SJSA1 (cell line): ENCODE measurements around the gene ATP5F1E. TPM values are rescaled to one million over a fixed set of nuclear protein-coding genes. Genes with fewer than 3 reads are reported as not detected.
"Not testable (repeated sequence)": the region's sequence is repeated elsewhere in the genome, so short reads cannot be mapped to it uniquely, and the experiment has no call there.

Experiments used
- DNase-seq, 2 experiments: peaks; one replicate each; pipeline ENCODE4 v3.0.0-alpha.2; 2015 to 2020; ENCODE audit warnings: low spot score in 2 of 2, low read depth in 1 of 2
- H3K27ac ChIP-seq: fragments of 250-450 bp; sonication (Bioruptor Pico); 2 replicates; pipeline ENCODE4 v1.5.1; 2020; ENCODE audit warnings: mild to moderate bottlenecking, moderate library complexity
- H3K27me3 ChIP-seq: fragments of 250-450 bp; sonication (Bioruptor Pico); replicated peaks from 2 replicates; pipeline ENCODE4 v1.5.1; 2020; ENCODE audit warnings: mild to moderate bottlenecking, moderate library complexity
- H3K36me3 ChIP-seq: fragments of 250-450 bp; sonication (Bioruptor Pico); 2 replicates; pipeline ENCODE4 v1.5.1; 2020; ENCODE audit warnings: mild to moderate bottlenecking
- H3K4me1 ChIP-seq: fragments of 250-450 bp; sonication (Bioruptor Pico); replicated peaks from 2 replicates; pipeline ENCODE4 v1.6.1; 2021; ENCODE audit warnings: mild to moderate bottlenecking
- H3K4me3 ChIP-seq: fragments of 250-450 bp; sonication (Bioruptor Pico); 2 replicates; pipeline ENCODE4 v1.5.1; 2020; ENCODE audit warnings: mild to moderate bottlenecking
- H3K9me3 ChIP-seq: fragments of 250-450 bp; sonication (Bioruptor Pico); replicated peaks from 2 replicates; pipeline ENCODE4 v1.5.1; 2020; ENCODE audit warnings: mild to moderate bottlenecking
- total RNA-seq: library from RNA; depleted of rRNA; stranded (reverse); fragments of >200 nt; shearing (Covaris generic); gene quantifications from 2 replicates; pipeline ENCODE4 v1.2.3, GENCODE V29; 2014

ATP5F1E gene
- total RNA-seq, 1 experiment from 2014 or later = 47.4 TPM

DNA sequence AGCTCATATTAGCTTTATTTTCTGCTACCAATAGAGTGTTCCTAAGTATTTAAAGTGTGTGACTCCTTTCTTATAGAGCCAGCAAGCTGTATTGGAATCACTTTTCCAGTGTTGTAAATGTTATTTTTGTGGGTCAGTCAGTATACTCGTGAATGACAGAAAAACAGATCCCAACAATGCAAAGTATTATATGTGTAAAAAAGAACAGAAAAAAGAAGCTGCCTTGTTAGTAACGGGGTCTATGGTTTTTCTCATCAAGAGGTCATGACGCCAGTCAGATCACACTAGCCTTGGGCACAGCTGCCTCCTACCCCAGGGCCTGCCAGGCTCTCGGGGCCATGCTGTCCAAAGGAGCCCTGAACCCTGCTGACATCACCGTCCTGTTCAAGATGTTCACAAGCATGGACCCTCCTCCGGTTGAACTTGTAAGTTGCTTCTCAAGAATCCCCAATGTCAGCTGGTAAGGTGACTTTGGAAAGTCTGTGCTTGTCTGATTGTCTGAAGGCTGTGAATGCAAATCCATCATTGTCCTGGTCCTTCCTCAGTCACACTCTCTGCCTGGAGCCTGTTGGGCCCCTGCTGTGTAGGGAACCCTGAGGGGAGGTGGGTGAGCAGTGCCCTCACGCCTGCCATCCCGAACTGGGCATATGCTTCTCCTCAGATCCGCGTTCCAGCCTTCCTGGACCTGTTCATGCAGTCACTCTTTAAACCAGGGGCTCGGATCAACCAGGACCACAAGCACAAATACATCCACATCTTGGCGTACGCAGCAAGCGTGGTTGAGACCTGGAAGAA is 41.3 kb downstream of the ATP5F1E start:
- Histone ChIP-seq H3K27me3 (no peaks in the 10 kb centered on the region), H3K4me3 (no peak overlapping the region), H3K9me3 (no peaks in the 10 kb centered on the region), H3K27ac (no peak overlapping the region), H3K36me3 (peaks cover 95% of the 10 kb centered on the region), H3K4me1 (no peaks in the 10 kb centered on the region)
- no peak for DNase-seq

DNA sequence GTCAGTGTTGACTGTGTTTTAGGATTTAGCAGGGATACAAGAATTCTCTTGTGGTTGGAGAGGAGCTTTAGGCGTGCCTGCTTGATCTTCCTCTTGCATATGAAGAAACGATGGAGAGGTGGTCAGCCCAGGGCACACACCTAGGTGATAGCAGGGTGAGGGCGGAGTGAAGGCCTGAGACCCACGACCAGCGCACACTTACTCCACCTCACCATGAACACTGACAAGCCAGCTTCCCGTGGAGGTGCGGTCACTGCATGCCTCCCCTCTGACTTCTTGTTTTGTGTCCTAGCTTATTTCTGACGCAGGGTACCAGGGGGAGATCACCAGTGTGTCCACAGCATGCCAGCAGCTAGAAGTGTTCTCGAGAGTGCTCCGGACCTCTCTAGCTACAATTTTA is 42.9 kb downstream of the ATP5F1E start:
- Histone ChIP-seq H3K27ac (no peak overlapping the region), H3K36me3 (peaks cover 84% of the 10 kb centered on the region), H3K27me3 (no peaks in the 10 kb centered on the region), H3K4me3 (no peak overlapping the region), H3K4me1 (no peaks in the 10 kb centered on the region), H3K9me3 (no peaks in the 10 kb centered on the region)
- DNase-seq = no peak

DNA sequence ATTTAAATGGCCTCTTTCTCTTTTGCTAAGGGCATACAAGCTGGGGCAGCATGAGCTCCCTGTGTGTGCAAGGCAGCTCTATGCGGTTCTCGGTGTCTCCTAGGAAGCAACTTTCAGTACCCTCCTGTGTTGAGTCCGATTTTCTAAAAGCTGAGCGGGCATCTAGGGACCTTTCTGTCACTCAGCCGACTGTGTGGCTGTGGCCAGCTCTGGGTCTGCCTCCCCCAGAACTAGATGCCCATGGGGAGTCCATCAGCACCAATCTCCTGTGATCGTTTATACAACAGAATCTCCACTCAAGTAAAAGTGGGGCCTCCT is 43.6 kb downstream of the ATP5F1E start:
- no peak for DNase-seq
- Histone ChIP-seq H3K27me3 (no peaks in the 10 kb centered on the region), H3K4me3 (no peak overlapping the region), H3K27ac (no peak overlapping the region), H3K36me3 (peaks cover 80% of the 10 kb centered on the region), H3K9me3 (no peaks in the 10 kb centered on the region), H3K4me1 (no peaks in the 10 kb centered on the region)

DNA sequence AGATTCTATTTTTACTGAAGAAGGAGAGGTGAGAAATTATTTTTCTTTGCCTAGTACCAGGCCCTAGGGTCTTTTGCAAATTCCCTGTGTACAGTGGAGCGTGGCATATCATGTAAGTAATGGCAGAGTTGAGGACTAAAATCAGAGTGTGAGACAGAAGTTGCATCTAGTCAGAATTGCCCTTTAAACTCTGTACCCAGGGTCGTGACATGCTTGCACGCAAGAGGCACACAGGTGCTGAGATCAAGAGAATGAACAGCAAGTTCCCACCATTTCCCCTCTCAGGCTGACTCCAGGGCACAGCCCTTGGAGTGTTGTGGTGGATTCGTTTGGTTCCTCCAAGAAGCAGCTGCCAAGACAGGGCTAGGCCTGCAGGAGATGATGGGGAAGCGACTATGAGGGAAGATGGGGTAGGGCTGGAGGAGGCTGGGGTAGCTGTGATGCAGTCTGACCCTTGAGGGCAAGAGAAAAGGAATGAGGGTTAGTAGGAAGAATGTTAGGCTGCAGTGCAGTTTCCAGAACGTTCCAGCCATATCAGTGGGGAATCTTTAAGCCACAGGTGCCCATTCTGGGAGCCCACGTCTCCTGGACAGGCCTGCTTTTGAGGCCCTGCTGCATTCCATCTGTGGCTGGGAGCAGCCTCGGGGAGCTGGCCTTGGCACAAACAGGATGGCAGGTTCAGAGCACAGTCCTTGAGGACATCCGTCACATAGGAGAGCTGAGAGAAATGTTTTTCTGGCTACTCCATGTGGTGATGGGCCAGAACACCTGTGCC is 44.2 kb downstream of the ATP5F1E start:
- H3K4me3 ChIP-seq = no peak overlapping the region
- DNase-seq = no peak

DNA sequence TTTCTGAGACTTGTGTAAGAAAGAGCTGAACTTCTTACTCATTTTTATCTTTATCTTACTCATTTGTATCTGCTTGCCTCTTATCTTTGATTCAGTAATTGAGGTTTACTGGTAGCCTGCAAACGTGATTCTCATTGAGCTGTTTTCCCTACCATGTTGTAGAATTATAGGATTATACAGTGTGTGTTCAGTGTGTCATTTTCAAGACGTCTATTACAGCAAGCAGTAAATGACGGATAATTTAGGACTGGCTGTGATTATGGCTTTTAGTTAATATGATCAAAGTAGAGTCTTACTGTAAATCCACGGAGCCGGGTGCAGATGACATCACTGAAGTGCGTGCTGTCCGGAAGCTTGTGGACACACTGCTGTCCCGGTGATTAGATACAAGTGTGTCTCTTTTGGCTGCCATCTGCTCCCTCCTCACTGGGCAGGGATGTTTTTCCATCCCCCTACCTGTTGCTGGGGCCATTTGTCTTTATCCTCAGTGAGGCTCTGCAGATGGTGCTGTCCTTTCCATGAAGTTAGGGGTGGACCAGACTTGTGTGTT is 45.1 kb downstream of the ATP5F1E start:
- Histone ChIP-seq H3K27ac (no peak overlapping the region), H3K9me3 (no peaks in the 10 kb centered on the region)

More for the DNA sequence above, 44.2 kb downstream of the ATP5F1E start:
- peaks cover 75% of the 10 kb centered on the region for H3K36me3 ChIP-seq
- no peaks in the 10 kb centered on the region for H3K4me1 ChIP-seq
- no peak overlapping the region for H3K27ac ChIP-seq
- H3K27me3 ChIP-seq = no peaks in the 10 kb centered on the region
- H3K9me3 ChIP-seq = no peaks in the 10 kb centered on the region

DNA sequence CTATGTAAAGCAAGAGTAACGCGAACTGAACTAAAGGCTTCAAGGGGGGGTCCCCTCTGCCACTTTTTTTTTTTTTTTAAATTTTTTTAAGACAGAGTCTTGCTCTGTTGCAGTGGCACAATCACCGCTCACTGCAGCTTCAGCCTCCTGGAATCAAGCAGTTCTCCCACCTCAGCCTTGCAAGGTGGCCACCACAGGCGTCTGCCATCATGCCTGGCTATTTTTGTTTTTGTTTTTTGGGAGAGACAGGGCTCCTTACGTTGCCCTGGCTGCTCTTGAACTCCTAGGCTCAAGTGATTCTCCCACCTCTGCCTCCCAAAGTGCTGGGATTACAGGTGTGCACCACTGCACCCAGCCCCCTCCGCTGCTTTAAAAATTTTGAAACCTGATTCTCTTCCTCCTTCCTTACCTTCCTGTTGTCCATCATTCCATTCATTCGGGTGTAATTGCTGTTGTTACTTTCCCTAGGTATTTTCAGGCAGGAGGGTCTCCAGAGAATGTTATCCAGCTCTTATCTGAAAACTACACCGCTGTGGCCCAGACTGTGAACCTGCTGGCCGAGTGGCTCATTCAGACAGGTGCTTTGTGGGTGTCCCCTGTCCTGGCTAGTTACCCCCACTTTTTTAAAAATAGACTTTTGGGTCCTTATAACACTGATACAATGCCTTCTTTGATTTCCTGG is 45.7 kb downstream of the ATP5F1E start:
- peaks cover 67% of the 10 kb centered on the region for H3K36me3 ChIP-seq
- no peaks in the 10 kb centered on the region for H3K27me3 ChIP-seq
- H3K9me3 ChIP-seq = no peaks in the 10 kb centered on the region
- peaks cover 7% of the 10 kb centered on the region for H3K4me1 ChIP-seq
- no peak overlapping the region for H3K4me3 ChIP-seq
- no peak for DNase-seq
- H3K27ac ChIP-seq = no peak overlapping the region

More for the DNA sequence above, 45.1 kb downstream of the ATP5F1E start:
- Histone ChIP-seq H3K36me3 (peaks cover 73% of the 10 kb centered on the region), H3K27me3 (no peaks in the 10 kb centered on the region), H3K4me1 (peaks cover 7% of the 10 kb centered on the region), H3K4me3 (no peak overlapping the region)
- DNase-seq = no peak

DNA sequence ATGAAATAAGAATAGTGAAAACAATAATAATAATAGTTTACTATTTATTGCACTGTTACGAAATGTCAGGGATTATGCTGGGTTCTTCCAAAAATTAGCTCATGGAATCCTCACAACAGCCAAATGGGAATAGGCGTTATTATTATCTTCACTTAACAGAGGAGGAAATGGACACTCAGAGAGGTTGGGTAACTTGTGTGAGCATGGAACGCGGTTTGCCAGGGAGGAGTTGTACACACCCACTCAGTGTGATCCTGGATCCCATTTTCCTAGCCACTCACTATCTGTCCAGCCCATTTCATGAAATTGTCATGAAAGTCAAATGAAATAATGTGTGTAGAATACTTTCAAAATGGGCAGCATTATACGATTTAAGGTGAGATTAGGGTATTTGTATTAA is 46.5 kb downstream of the ATP5F1E start:
- Histone ChIP-seq H3K9me3 (no peaks in the 10 kb centered on the region; the same call in 1 of the 2 replicates), H3K36me3 (peaks cover 62% of the 10 kb centered on the region), H3K4me1 (peaks cover 9% of the 10 kb centered on the region), H3K27me3 (no peaks in the 10 kb centered on the region), H3K27ac (no peak overlapping the region), H3K4me3 (no peak overlapping the region)
- DNase-seq = no peak

DNA sequence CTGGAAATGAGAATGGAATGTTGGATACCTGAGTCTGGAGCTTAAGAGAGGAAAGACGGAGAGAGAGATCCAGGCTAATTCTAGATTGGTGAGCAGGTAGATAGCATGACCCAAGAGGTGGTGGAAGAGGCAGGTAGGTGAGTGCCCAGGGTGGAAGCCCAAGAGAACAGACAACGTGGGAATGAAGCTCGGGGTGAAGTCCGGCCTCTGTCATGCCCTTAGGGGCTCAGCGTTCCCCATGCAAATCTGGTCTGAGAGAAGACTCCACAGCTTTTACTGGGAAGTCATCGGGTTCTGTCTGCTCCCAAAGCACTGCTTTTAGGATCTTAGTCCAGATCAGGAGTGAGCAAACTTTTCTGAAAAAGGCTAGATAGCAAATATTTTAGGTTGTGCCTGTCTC is 47.4 kb downstream of the ATP5F1E start:
- DNase-seq = no peak
- Histone ChIP-seq H3K4me3 (no peak overlapping the region), H3K27ac (no peak overlapping the region), H3K9me3 (no peaks in the 10 kb centered on the region; the same call in 1 of the 2 replicates), H3K36me3 (peaks cover 52% of the 10 kb centered on the region), H3K27me3 (no peaks in the 10 kb centered on the region), H3K4me1 (peaks cover 11% of the 10 kb centered on the region)

DNA sequence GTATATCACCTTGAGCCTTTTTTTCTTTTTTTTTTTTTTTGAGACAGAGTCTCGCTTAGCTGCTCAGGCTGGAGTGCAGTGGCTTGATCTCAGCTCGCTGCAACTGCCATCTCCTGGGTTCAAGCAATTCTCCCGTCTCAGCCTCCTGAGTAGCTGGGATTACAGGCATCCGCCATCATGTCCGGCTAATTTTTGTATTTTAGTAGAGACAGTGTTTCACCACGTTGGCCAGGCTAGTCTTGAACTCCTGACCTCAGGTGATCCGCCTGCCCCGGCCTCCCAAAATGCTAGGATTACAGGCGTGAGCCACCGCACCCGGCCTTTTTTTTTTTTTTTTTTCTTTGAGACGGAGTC is 49.0 kb downstream of the ATP5F1E start:
- H3K4me3 ChIP-seq, H3K27ac ChIP-seq, H3K9me3 ChIP-seq, DNase-seq, H3K27me3 ChIP-seq: not testable (repeated sequence)
- H3K4me1 ChIP-seq = peaks cover 11% of the 10 kb centered on the region
- peaks cover 36% of the 10 kb centered on the region for H3K36me3 ChIP-seq

DNA sequence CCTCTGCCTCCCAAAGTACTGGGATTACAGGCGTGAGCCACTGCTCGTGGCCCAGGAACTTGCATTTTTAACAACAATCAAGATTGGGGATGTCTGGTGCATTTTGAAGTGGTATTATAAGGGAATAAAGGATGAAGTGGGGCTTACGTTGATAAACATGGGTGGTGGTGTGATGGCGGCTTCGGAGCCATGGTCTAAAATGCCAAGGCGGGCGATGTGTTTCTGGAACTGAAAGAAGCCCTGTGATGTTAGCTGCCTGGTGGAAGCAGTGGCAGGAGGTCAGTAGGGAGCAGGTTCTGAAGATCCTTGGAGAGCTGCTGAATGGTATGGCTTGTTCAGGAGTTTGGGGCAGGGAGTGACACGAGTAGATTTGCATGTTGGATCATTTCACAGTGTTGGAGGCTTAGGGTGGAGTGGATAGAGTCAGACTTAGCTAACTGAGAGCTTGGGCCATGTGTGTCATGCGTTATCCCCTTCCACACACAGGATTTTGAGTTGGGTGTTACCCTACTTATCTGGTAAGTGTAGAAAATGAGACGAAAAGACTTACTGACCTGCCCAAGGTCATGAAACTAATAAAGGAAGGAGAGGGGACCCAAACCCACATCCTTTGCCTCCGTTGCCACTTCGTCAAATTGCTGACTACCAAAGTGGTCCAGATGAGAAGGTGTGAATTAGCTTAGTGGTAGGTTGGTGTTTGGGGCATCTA is 49.6 kb downstream of the ATP5F1E start:
- no peak overlapping the region for H3K27ac ChIP-seq
- no peaks in the 10 kb centered on the region; the same call in 1 of the 2 replicates for H3K9me3 ChIP-seq
- H3K36me3 ChIP-seq = peaks cover 31% of the 10 kb centered on the region
- no peak for DNase-seq
- peaks cover 11% of the 10 kb centered on the region for H3K4me1 ChIP-seq
- H3K4me3 ChIP-seq = peak overlapping the region; percentile 100
- no peaks in the 10 kb centered on the region for H3K27me3 ChIP-seq

DNA sequence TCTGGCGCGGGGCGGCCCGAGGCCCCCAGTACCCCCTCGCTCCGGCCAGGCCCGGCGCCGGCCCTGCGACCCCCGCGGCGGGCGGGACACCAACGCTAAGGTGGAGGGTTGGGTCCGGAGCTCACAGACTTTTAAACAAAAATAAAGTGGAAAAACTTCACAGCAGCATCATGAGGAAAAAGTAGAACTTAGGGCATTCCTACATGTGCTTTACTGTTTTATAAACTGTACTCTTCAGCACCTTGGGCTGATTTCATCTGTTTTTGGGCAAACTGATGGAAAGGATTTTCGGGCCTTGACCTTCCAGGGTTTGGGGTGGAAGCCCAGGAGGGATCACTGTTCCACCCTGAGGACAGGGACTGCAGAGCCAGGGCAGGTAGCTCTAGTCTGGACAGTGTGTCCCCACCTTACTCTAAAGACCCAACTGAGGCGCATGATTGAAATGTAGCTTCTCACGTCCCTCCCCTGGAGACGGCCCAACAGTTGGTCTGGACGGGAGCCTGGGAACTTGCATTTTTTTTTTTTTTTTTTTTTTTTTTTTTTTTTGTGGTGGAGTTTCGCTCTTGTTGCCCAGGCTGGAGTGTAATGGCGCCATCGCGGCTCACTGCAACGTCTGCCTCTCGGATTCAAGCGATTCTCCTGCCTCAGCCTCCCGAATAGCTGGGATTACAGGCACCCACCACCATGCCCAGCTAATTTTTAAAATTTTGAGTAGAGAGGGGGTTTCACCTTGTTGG is 50.3 kb downstream of the ATP5F1E start:
- no peaks in the 10 kb centered on the region; the same call in 1 of the 2 replicates for H3K9me3 ChIP-seq
- peaks cover 11% of the 10 kb centered on the region for H3K4me1 ChIP-seq
- no peaks in the 10 kb centered on the region for H3K27me3 ChIP-seq
- DNase-seq = peak in 1 of 2 experiments; percentile 33
- peak overlapping the region; percentile 75 for H3K27ac ChIP-seq
- H3K36me3 ChIP-seq = peaks cover 23% of the 10 kb centered on the region
- H3K4me3 ChIP-seq = peak overlapping the region; percentile 100

DNA sequence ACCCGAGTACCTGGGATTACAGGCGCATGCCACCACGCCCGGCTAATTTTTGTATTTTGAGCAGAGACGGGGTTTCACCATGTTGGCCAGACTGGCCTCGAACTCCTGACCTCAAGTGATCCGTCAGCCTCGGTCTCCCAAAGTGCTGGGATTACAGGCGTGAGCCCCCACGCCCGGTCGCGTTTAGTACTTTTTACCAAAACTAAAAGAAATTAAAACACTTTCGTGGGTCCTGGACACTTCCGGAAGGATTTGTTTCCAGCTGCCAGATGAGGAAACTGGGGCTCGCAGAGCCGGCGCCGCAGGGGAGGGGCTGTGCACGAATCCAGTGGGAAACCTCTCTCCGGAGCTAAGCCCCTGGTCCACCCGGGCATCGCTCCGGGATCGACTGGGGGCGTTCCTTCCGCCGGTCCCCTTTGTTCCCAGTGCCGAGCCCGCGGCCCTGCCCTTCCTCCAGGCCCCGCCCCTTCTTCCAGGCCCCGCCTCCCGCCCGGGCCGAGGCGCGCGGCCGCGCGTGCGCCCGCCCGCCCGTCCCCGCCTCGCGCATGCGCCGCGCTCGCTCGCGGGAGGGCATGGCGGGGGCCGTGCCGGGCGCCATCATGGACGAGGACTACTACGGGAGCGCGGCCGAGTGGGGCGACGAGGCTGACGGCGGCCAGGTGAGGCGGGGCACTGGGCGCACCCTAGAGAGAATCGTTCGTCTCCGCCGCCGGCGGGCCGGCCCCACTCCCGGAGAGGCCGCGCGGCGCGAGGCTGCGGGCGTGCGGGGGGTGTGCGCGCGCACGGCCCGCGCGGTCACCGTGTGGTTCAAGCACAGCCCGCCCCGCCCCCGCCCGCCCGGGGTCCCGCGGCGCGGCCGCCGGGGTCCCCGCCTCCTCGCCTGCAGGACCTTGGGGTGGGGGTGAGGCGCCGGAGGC is 51.2 kb downstream of the ATP5F1E start, which contains the start of gene NELFCD:
Gene NELFCD (plus strand): TSS at position 546 of the 917 bp plus-strand sequence. CDS start 54 bp downstream, at position 600.
- Histone ChIP-seq H3K27me3 (no peaks in the 10 kb centered on the region), H3K4me3 (peak within 1 kb of the TSS; percentile 100), H3K27ac (peak within 1 kb of the TSS; percentile 75), H3K4me1 (peaks cover 11% of the 10 kb centered on the region), H3K9me3 (no peaks in the 10 kb centered on the region; the same call in 1 of the 2 replicates), H3K36me3 (peaks cover 17% of the 10 kb centered on the region)
- peak; percentile 84 to 92 for DNase-seq
